GM19395 (cell line): ENCODE results near the gene UBE2G2.

Experiments
- ATAC-seq: cut with Tn5 transposase; IDR thresholded peaks from one replicate; pipeline ENCODE4 v1.9.1; 2021; ENCODE audit warnings: mild to moderate bottlenecking, moderate library complexity; ENCODE audit not compliant: unreplicated experiment

UBE2G2 gene

GRCh38 chr21:44732956-44733355 lies 68.7 kb downstream of the UBE2G2 start:
- ATAC-seq: no peak

- ATAC-seq: no peak
These were observed 69.4 kb downstream of the UBE2G2 start for GRCh38 chr21:44732263-44732662.

GRCh38 chr21:44730951-44731579 lies 70.6 kb downstream of the UBE2G2 start:
- no peak for ATAC-seq

GRCh38 chr21:44730028-44730395 lies 71.6 kb downstream of the UBE2G2 start:
- no peak for ATAC-seq

GRCh38 chr21:44729336-44730027 lies 72.1 kb downstream of the UBE2G2 start:
- no peak for ATAC-seq

GRCh38 chr21:44728716-44729115 lies 72.9 kb downstream of the UBE2G2 start:
- ATAC-seq: no peak

- ATAC-seq: no peak
These were observed 73.9 kb downstream of the UBE2G2 start for GRCh38 chr21:44727757-44728156.

GRCh38 chr21:44727321-44727720 lies 74.3 kb downstream of the UBE2G2 start:
- ATAC-seq: no peak

GRCh38 chr21:44726826-44727225 lies 74.8 kb downstream of the UBE2G2 start:
- ATAC-seq: no peak

- ATAC-seq: no peak
These were observed 76.7 kb downstream of the UBE2G2 start for GRCh38 chr21:44724926-44725325.

GRCh38 chr21:44724196-44724595 lies 77.4 kb downstream of the UBE2G2 start:
- no peak for ATAC-seq

GRCh38 chr21:44723177-44724131 lies 78.2 kb downstream of the UBE2G2 start:
- no peak for ATAC-seq

- ATAC-seq: no peak
These were observed 78.9 kb downstream of the UBE2G2 start for GRCh38 chr21:44722731-44723130.

- no peak for ATAC-seq
These were observed 81.5 kb downstream of the UBE2G2 start for GRCh38 chr21:44720170-44720569.
